Astrocyte of the cerebellum (primary cell): ENCODE measurements around the gene USP35.

Experiments used
- DNase-seq: peaks from one replicate; pipeline ENCODE4 v3.0.0-alpha.2; 2011; ENCODE audit warnings: low read depth
- H3K4me3 ChIP-seq: 2 replicates; pipeline ENCODE4 v1.5.1; 2011; ENCODE audit warnings: mild to moderate bottlenecking, low read depth, low read length, moderate library complexity
- CTCF ChIP-seq: IDR thresholded peaks from 2 replicates; pipeline ENCODE4 v1.5.1; 2012; ENCODE audit warnings: low read length, low read depth, moderate library complexity, mild to moderate bottlenecking; ENCODE audit errors: missing control alignments
- in situ Hi-C: cut with HindIII; loops from 2 replicates; pipeline ENCODE4 v1.10.0; 2017; ENCODE audit warnings: low sequenced_read_pairs

The USP35 gene

GRCh38 chr11:78188286-78189173, at the start of gene USP35, which contains the start of gene KCTD21:
TSS of gene USP35 (plus strand) at chr11:78188919. CDS start at chr11:78196246, 7,327 bp downstream.
TSS of gene KCTD21 (minus strand) at chr11:78188626. CDS start at chr11:78174554, 14,072 bp downstream.
- H3K4me3 ChIP-seq: peak within 1 kb of the TSS; percentile 84
- no peak for TF ChIP-seq CTCF
- DNase-seq: peak; percentile 90
- in situ Hi-C loops: no loop called here

GRCh38 chr11:78139422-78140391, 49.0 kb upstream of the USP35 start, which contains the start of gene ALG8:
TSS of gene ALG8 (minus strand) at chr11:78139626. CDS start at chr11:78139588, 38 bp downstream.
- in situ Hi-C loops: no loop called here
- H3K4me3 ChIP-seq: peak within 1 kb of the TSS; percentile 96
- DNase-seq: peak; percentile 89
- no peak for TF ChIP-seq CTCF

- TF ChIP-seq CTCF: no peak
- peak overlapping the region; percentile 96 for H3K4me3 ChIP-seq
- no peak for DNase-seq
- in situ Hi-C loops: no loop called here
Observed at GRCh38 chr11:78140392-78141077, 48.2 kb upstream of the USP35 start.

GRCh38 chr11:78145511-78146025, 43.2 kb upstream of the USP35 start:
- in situ Hi-C loops: no loop called here
- TF ChIP-seq CTCF: no peak
- no peak for DNase-seq
- H3K4me3 ChIP-seq: no peak overlapping the region

GRCh38 chr11:78147807-78148206, 40.9 kb upstream of the USP35 start:
- H3K4me3 ChIP-seq: no peak overlapping the region
- in situ Hi-C loops: no loop called here
- no peak for TF ChIP-seq CTCF
- DNase-seq: no peak
